ENCODE measurements around the gene UBTD2.

Gene UBTD2

GRCh38 chr5:172189693-172190296, 93.8 kb downstream of the UBTD2 start:
- no peak for DNase-seq

- DNase-seq, result peak; percentile 74
Measured at GRCh38 chr5:172188893-172189692, 94.5 kb downstream of the UBTD2 start.

GRCh38 chr5:172188033-172188892, 95.3 kb downstream of the UBTD2 start, which contains the start of gene STK10:
STK10 (minus strand) TSS chr5:172188224; CDS start chr5:172188042, 182 bp downstream.
- peak; percentile 93 for DNase-seq

GRCh38 chr5:172187118-172188032, 96.2 kb downstream of the UBTD2 start:
- DNase-seq, result peak; percentile 65

- DNase-seq, result no peak
Measured at GRCh38 chr5:172186114-172186695, 97.4 kb downstream of the UBTD2 start.

GRCh38 chr5:172185096-172185461, 98.5 kb downstream of the UBTD2 start:
- no peak for DNase-seq

GRCh38 chr5:172183881-172184280, 99.7 kb downstream of the UBTD2 start:
- no peak for DNase-seq

GRCh38 chr5:172182291-172182690, 101.3 kb downstream of the UBTD2 start:
- DNase-seq, result no peak

- DNase-seq, result no peak
Measured at GRCh38 chr5:172180936-172181335, 102.6 kb downstream of the UBTD2 start.

GRCh38 chr5:172178991-172179989, 104.3 kb downstream of the UBTD2 start:
- peak; percentile 47 for DNase-seq

- peak; percentile 65 for DNase-seq
Measured at GRCh38 chr5:172178301-172178987, 105.1 kb downstream of the UBTD2 start.

GRCh38 chr5:172177176-172177575, 106.4 kb downstream of the UBTD2 start:
- no peak for DNase-seq

- no peak for DNase-seq
Measured at GRCh38 chr5:172175263-172175719, 108.3 kb downstream of the UBTD2 start.

GRCh38 chr5:172173564-172174153, 109.9 kb downstream of the UBTD2 start:
- no peak for DNase-seq

GRCh38 chr5:172172912-172173563, 110.5 kb downstream of the UBTD2 start:
- DNase-seq, result peak; percentile 38

- DNase-seq, result no peak
Measured at GRCh38 chr5:172171118-172171517, 112.4 kb downstream of the UBTD2 start.

- no peak for DNase-seq
Measured at GRCh38 chr5:172170251-172170701, 113.3 kb downstream of the UBTD2 start.

GRCh38 chr5:172169216-172169615, 114.3 kb downstream of the UBTD2 start:
- DNase-seq, result no peak

- DNase-seq, result no peak
Measured at GRCh38 chr5:172168311-172168710, 115.3 kb downstream of the UBTD2 start.

Data from eye (tissue), 1 donor.